Left cardiac atrium (tissue), 4 donors: ENCODE data around the gene MBOAT1. TPM values are rescaled to one million over a fixed set of nuclear protein-coding genes. Genes with fewer than 3 reads are reported as not detected.
A peak's percentile ranks its signal among the peaks of the same experiment; 100 is the strongest.

Experiments used
- ATAC-seq, 2 donors: fragments of 200-7000 bp; cut with Tn5 transposase; one replicate each; pipeline ENCODE4 v1.9.1; 2020; ENCODE audit warnings: mild to moderate bottlenecking in 2 of 2, moderate library complexity in 2 of 2
- DNase-seq: peaks from one replicate; pipeline ENCODE4 v3.0.0-alpha.2; 2020
- intact Hi-C, 2 donors: fragments of 100-400 bp; cut with DNase I; formaldehyde crosslinking; loops; one replicate each; pipeline versions ENCODE4 v1.14.1 to v1.15.1; 2022 to 2023
- total RNA-seq, 2 donors: library from RNA; stranded (reverse); fragmentation: NEBNext Ultra II Directional; extraction: Animal tissue kit (Norgen Biotek cat#: 25700); gene quantifications; one replicate each; pipeline ENCODE4 v1.2.1, GENCODE V29; 2021
- donor health status: DM: no; HTN: yes; CAD: no.
- donor health status: DM: no; HTN: yes; CAD: no; lungs with severe emphysema.
- donor health status: DM: yes; HTN: yes; CAD: no.
- donor health status: Dilated cardiomyopathy.

Gene MBOAT1
- total RNA-seq, 2 donors from 2014 or later: 5.1 to 6.1 TPM

DNA sequence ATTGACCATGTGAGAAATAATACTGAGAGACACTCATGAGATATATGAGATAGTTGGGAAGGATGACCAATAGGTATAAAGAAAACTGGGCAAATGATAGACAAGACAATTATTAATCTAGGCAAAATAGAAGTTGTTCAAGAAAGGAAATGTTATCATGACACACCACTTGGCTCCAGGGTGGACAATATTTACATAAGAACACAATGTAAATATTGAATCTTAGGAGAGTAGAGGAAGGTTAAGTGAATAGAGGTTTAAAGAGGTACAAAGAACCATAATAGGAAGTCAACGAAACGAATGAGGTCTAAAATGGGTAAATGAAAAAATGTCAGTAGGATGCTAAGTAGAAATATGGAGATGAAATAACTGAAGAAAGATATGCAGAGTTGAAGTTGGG, 126.5 kb downstream of the MBOAT1 start:
- intact Hi-C loops: loop anchor here in 1 of 2 donors (5.0 kb wide), 1 partner anchor 326 kb away; no protein-coding TSS in a partner anchor
- DNase-seq (no peak), ATAC-seq (no peak)

GRCh38 chr6:20084411-20084810, 127.9 kb downstream of the MBOAT1 start:
- DNase-seq: no peak
- ATAC-seq: no peak
- intact Hi-C loops: no loop called here

GRCh38 chr6:20071998-20072397, 140.3 kb downstream of the MBOAT1 start:
- ATAC-seq (no peak), DNase-seq (no peak)
- intact Hi-C loops: no loop called here

DNA sequence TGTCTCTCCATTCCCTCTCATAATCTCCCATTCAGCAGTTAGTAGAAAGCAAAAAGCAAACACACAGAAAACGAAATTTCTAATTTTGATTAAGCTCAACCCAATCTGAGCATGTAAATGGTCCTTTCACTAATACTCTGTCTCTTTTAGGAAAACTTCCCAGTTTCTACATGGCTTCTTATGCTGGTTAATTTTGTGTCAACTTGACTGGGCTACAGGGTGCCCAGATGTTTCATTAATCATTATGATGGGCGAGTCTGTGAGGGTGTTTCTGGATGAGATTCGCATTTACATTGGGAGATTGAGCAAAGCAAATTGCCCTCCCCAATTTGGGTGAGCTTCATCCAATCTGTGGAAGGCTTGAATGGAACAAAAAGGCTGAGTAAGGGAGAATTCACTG, 142.2 kb downstream of the MBOAT1 start:
- DNase-seq (no peak), ATAC-seq (no peak)
- intact Hi-C loops: no loop called here

GRCh38 chr6:20069021-20069522, 143.2 kb downstream of the MBOAT1 start:
- DNase-seq (no peak), ATAC-seq (no peak)
- intact Hi-C loops: no loop called here

- ATAC-seq: no peak
- no peak for DNase-seq
- intact Hi-C loops: no loop called here
These were observed 143.8 kb downstream of the MBOAT1 start for GRCh38 chr6:20068421-20068988.

DNA sequence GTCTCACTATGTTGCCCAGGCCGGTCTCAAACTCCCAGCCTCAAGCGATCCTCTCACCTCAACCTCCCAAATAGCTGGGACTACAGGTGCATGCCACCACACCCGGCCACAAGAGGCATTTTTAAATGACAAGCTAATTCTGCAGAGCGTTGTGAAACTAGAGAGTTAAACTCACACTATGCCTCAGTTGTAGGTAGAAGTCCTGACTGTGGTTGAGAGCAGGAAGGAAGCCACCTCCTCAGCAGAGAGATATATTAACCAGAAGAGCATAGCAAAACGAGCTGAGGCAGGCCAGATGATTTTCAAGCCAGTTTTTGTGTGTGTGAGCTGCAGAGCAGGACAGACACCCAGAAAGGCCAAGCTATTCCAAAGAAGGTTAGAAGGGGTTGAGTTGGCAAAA, 150.3 kb downstream of the MBOAT1 start:
- no peak for ATAC-seq
- DNase-seq: no peak
- intact Hi-C loops: no loop called here

DNA sequence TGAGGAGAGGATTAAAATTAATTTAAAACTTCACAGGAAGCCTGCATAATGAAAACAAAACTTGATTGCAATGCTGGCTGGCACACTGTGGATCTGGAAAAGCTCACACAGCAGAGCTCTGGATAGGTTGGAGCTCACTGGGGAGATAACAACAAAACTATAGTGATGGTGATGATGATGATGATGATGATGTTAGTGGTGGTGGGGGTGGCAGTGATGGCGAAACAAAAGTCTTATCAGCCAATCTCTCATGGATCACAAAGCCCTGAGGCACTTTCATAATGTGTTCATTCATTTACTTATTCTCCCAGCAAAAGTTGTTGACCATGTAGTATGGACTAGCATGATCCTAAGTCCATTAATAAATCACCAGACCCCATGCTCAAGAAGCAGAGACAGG, 152.0 kb downstream of the MBOAT1 start:
- DNase-seq: no peak
- no peak for ATAC-seq
- intact Hi-C loops: no loop called here

DNA sequence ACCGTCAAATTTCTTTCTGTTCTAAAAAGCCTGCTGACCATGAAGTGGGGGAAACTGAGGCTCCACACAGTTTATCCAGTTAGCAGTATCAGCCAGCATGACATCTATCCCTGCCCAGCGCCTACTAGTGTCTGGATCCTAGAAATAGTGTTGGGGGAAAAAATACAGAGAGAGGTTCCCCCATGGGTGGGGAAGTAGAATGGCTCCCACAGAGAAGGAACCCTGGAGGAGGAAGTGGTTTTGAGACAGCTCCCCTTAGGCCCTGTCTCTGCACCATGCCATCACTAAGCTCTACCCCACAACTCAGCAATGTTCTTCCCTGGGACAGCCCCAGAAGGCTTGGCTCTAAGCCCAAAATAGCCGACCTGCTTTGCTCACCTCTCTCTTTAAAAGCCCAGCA, 153.4 kb downstream of the MBOAT1 start:
- no peak for ATAC-seq
- DNase-seq: no peak
- intact Hi-C loops: loop anchor here in 1 of 2 donors (5.0 to 10.0 kb wide), 4 partner anchors 1064 to 1532 kb away; no protein-coding TSS in a partner anchor

GRCh38 chr6:20058121-20058905, 154.0 kb downstream of the MBOAT1 start:
- intact Hi-C loops: loop anchor here in 1 of 2 donors (5.0 to 10.0 kb wide), 4 partner anchors 1064 to 1531 kb away; no protein-coding TSS in a partner anchor
- ATAC-seq: no peak
- DNase-seq: no peak

GRCh38 chr6:20056350-20056992, 155.8 kb downstream of the MBOAT1 start:
- ATAC-seq: peak; percentile 8 to 26
- DNase-seq: no peak
- intact Hi-C loops: loop anchor here in 1 of 2 donors (5.0 to 10.0 kb wide), 4 partner anchors 1062 to 1529 kb away; no protein-coding TSS in a partner anchor

DNA sequence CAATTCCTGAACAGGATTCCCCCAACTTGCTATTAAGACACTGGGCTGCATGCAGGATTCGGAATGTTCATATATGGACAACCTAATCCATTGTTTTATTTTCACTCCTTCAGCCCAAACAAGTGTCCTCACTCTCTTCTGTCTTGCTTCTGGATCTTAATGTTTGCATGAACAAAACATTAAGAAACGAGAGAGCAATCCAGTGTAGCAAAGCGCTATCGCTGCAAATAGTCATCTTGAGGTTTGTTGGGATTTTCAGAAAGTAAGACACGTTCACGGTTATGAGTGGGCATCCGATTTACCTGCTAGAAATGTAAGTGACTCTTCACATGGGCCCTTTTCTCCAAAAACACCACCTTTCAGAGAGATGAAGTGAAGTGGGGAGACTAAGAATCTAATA, 156.4 kb downstream of the MBOAT1 start:
- intact Hi-C loops: loop anchor here in 1 of 2 donors (5.0 to 10.0 kb wide), 4 partner anchors 1061 to 1529 kb away; no protein-coding TSS in a partner anchor
- no peak for DNase-seq
- ATAC-seq: no peak

Other genes starting within 250 kb of the MBOAT1 start
- gene E2F3, start 189.4 kb upstream of the MBOAT1 start, total RNA-seq: 10 to 100 TPM in 1 of 2 donors, 1 to 10 TPM in 1; 4.8 to 10.0 TPM